ENCODE results near the gene HSD11B2. TPM values are rescaled to one million over a fixed set of nuclear protein-coding genes. Genes with fewer than 3 reads are reported as not detected.

Gene HSD11B2
- total RNA-seq, 1 experiment from 2014 or later, result 33.5 TPM

DNA sequence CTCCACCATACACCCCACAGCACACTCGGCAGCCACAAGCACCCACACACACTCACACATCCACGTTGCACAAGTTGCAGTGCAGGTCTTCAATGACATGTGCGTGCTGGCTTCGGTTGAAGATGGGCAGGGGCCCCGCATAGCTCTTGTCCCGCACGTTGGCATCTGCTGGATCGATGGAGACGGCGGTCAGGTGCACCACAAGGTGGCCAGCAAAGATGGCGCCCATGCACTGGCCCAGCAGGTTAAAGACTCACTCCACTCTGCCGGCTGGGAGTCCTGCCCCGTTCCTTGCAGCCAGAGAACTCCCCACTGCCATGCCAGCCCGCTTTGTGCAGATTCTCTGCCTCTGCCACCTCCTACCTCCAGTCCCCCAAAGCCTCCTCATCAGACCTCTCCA lies 30.0 kb upstream of the HSD11B2 start:
- Histone ChIP-seq H3K79me1 (ENCODE audit: insufficient read depth, low read depth, low read length, poor library complexity, severe bottlenecking) (no peaks in the 10 kb centered on the region), H4K5ac (ENCODE audit: insufficient read length, low read depth, low read length) (no peak overlapping the region), H3K23me2 (ENCODE audit: insufficient read length, low read depth, low read length, poor library complexity, severe bottlenecking) (no peaks in the 10 kb centered on the region), H2BK15ac (ENCODE audit: low read depth, low read length) (no peak overlapping the region), H3K27ac (ENCODE audit: insufficient read length, low read depth, low read length) (no peak overlapping the region), H2BK12ac (ENCODE audit: insufficient read length, low read depth, low read length) (no peak overlapping the region), H2BK5ac (ENCODE audit: insufficient read length, low read length) (no peak overlapping the region), H3K4me2 (ENCODE audit: insufficient read depth, insufficient read length, low read length) (no peak overlapping the region), H2AK5ac (ENCODE audit: insufficient read length, low read length) (no peak overlapping the region), H3K9me3 (ENCODE audit: control insufficient read depth, low read depth, low read length) (no peaks in the 10 kb centered on the region), H3K4me1 (ENCODE audit: insufficient read depth, low read length) (peaks cover 2% of the 10 kb centered on the region; the same call in 1 of the 2 replicates), H4K20me1 (ENCODE audit: control insufficient read depth, insufficient read depth, insufficient read length) (peaks cover 2% of the 10 kb centered on the region), H3K56ac (ENCODE audit: insufficient read length, low read depth, low read length) (no peak overlapping the region), H3K18ac (ENCODE audit: insufficient read length, low read depth, low read length) (no peak overlapping the region), H3K23ac (ENCODE audit: insufficient read length, low read depth, low read length) (no peak overlapping the region), H3K4ac (ENCODE audit: low read depth, low read length) (no peak overlapping the region), H4K8ac (replicated peaks; ENCODE audit: insufficient read length, low read depth, low read length) (no peak overlapping the region), H3K14ac (ENCODE audit: insufficient read depth, low read length) (no peak overlapping the region), H3K79me2 (ENCODE audit: insufficient read depth, low read length) (no peaks in the 10 kb centered on the region), H2BK20ac (ENCODE audit: low read depth, low read length, poor library complexity, severe bottlenecking) (no peak overlapping the region), H3T11ph (ENCODE audit: low read length) (no peak overlapping the region), H3K9ac (ENCODE audit: extremely low read depth, insufficient read length, low read length) (no peak overlapping the region), H3K27me3 (ENCODE audit: insufficient read depth, low read length) (no peaks in the 10 kb centered on the region; the same call in 1 of the 2 replicates), H4K91ac (ENCODE audit: insufficient read length, low read depth, low read length) (no peak overlapping the region), H2AFZ (ENCODE audit: low read length) (no peak overlapping the region), H2BK120ac (ENCODE audit: low read depth, low read length, poor library complexity, severe bottlenecking) (no peak overlapping the region)
- Mint-ChIP-seq H3K27ac (no peak overlapping the region; a peak in 1 of 7 replicates), H3K9me3 (no peaks in the 10 kb centered on the region), H3K4me3 (no peak overlapping the region), H3K27me3 (ENCODE audit: low read depth) (peaks cover 42% of the 10 kb centered on the region), H3K36me3 (ENCODE audit: insufficient read depth in 1 of 3, low read depth in 3 of 3) (peaks cover 0 to 1% (median 0%) of the 10 kb centered on the region in 3 experiments; a peak in 1 of 7 replicates), H3K4me1 (peaks cover 26 to 36% of the 10 kb centered on the region in 2 experiments)
- DNase-seq, result no peak
- WGBS (ENCODE audit: extremely low coverage, insufficient read length, low lambda C conversion rate), result no CpG with 5 or more reads among the region's 14 CpGs
- TF ChIP-seq, protein P1, sequence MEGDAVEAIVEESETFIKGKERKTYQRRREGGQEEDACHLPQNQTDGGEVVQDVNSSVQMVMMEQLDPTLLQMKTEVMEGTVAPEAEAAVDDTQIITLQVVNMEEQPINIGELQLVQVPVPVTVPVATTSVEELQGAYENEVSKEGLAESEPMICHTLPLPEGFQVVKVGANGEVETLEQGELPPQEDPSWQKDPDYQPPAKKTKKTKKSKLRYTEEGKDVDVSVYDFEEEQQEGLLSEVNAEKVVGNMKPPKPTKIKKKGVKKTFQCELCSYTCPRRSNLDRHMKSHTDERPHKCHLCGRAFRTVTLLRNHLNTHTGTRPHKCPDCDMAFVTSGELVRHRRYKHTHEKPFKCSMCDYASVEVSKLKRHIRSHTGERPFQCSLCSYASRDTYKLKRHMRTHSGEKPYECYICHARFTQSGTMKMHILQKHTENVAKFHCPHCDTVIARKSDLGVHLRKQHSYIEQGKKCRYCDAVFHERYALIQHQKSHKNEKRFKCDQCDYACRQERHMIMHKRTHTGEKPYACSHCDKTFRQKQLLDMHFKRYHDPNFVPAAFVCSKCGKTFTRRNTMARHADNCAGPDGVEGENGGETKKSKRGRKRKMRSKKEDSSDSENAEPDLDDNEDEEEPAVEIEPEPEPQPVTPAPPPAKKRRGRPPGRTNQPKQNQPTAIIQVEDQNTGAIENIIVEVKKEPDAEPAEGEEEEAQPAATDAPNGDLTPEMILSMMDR (conservative IDR thresholded peaks at IDR 0.05), result no peak

All from H9 (cell line).